ENCODE data around the gene NEK6.
A peak's percentile ranks its signal among the peaks of the same experiment; 100 is the strongest.

Gene NEK6

DNA sequence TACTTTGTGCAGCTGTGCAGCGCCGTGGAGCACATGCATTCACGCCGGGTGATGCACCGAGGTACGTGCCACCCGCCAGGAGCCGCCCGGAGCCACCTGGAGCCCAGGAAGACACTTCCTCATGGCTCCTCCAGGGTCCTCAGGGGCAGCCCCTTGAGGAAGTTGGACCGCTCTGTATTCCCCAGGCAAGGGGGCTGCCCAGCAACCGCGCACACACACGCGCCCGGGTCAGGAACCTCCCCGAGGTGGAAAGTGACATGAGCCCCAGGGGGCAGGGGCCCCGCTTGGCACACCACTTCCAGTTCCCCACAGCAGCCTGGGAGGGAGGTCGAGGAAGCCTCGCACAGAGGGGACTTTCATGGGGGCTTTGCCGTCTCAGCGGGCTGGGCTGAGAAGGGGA lies 68.6 kb downstream of the NEK6 start:
- no peak for DNase-seq

- no peak for DNase-seq
Measured at GRCh38 chr9:124327491-124327890, 69.7 kb downstream of the NEK6 start.

DNA sequence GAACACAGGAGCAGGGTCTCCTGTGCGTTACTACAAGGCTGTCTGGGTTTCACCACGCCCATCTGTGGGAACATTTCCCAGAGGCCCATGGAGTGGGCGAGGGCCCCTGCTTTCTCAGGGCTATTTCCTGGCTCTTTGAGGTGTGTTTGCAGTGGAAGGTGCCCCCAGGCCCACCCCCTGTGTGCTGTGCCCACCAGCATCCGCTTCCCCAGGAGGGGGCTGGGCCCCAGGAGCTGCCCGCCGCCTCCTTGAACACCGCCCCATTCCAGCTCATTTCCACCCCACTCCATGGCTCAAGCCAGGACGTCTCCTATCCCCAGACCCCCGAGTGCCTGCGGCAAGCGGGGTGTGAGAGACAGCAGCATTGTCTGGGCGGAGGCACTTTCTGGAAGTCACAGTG lies 70.5 kb downstream of the NEK6 start:
- DNase-seq = no peak

GRCh38 chr9:124329206-124329792 lies 71.5 kb downstream of the NEK6 start:
- no peak for DNase-seq

GRCh38 chr9:124330011-124330697 lies 72.4 kb downstream of the NEK6 start:
- DNase-seq = no peak

GRCh38 chr9:124331580-124331979 lies 73.8 kb downstream of the NEK6 start:
- no peak for DNase-seq

GRCh38 chr9:124332361-124333202 lies 74.8 kb downstream of the NEK6 start:
- no peak for DNase-seq

DNA sequence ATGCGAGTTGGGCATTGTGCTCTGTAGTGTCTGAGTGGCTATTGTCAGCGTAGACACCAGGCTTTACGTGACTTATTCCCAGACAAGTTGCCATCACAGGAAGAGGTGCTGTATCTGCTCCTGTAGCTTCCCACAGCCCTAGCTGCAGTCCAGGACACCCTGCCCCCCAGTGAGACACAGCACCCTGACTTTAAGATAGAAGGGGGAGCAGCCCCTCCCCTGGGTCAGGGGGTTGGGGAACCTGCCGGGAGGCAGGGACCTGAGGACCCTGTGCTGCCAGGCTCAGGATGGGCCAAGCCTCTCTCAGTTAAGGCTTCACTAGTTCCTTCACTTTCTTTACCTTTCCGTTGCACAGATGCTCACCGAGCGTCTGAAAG lies 75.4 kb downstream of the NEK6 start:
- DNase-seq = no peak

DNA sequence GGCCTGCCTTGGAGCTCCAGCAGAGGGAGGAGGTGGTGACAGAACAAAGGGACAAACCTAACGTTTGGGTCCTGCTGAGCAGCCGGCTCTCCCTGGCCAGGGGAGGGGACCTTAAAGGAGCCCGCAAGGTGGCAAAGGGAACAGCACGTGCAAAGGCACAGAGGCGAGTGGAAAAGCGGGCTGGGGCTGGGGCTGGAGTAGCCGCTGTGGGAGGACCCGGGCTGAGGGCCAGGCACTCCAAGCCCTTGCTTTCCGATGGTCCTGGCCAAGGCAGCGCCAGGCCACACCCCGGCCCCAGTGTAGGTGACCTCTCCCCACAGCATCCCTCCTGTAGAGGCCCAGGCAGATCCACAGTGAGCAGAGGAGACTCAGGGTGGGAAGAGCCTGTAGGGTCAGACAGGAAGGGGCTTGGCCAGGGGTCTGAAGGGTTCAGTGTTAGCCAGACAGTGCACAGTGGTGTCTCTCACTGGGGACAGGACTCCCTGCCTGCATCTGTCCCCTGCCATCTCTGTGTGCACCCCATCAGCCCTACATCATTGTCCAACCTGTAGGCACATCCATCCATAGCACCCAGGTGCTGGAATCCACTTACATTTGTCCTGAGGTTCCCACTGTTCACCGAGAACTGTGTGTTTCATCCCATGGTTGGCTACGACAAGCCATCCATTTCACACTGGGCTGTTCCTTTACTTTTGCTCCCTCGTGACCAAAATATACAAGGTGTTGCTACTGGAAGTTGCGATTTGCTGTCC lies 77.0 kb downstream of the NEK6 start:
- DNase-seq = no peak

DNA sequence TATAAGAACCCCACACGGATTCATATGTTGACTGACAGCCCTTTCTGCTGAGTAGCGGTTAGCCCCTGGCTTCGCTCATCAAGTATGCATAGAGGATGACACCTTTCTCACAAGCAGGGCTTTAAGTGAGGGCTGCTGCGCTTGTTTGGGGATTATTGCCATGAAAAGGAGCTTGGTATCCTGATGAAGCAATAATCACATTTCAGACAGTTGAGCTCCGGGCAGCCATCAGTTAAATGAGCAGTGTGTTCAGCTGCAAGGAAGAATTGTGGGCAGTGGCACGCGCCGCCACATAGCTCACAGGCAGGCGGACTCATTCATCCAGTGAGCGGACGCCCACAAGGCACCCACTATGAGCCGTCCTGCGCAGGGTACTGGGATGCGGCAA lies 77.6 kb downstream of the NEK6 start:
- DNase-seq = no peak

DNA sequence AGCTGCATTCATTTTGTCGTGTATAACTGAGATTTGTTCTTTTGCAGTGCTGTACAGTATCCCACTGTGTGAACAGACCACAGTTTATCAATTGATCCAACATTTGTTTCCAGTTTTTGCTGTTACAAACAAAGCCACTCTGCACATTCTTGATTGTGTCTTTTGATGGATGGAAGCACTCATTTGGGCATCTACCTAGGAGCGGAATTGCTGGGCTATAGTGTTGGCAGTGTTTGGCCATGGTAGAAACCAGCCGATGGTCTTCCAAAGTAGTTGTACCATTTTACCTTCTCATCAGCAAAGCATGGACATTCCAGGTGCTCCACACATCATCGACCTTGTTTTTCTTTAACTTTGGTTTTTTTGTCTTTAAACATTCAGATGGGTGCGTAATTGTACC lies 79.8 kb downstream of the NEK6 start:
- no peak for DNase-seq

GRCh38 chr9:124339603-124340146 lies 81.9 kb downstream of the NEK6 start:
- no peak for DNase-seq

DNA sequence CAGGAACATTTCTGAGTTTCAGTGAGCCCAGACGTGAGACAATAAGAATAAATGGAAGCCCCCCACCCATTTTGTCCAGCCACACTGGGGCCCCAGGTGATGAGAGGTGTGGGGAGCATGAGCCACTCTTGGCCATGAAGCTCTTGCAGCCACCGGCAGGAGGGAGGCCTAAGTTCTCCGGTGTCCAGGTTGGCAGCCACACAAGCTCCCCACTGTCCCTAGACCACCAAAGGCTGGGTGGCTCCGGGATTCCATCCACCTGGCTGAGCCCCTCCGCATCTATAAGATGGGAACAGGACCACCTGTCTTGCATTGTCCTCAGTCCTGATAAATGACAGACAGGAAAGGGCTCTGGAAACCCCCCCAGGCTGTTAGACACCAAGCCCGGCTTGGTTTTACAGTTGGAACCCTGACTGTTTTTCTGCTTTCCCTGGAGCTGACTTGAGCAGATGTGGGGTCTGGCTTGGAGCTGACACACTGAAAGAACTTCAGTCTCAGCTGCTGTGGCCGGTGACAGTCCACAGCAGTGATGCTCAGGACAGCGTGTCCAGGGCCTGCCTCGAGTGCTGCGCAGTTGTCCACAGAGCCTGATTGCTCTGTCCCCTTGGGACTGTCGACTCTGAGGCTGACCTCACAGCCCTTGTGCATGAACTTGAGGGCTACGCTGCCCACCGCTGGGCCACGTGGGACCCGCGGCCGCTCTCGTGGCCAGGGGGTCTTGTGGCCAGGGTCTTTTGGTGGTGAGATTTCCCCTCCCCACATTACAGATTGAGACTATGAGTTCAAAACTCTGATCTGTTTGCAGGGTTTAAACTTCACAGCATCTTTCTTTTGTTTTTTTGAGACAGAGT lies 82.7 kb downstream of the NEK6 start:
- no peak for DNase-seq

DNA sequence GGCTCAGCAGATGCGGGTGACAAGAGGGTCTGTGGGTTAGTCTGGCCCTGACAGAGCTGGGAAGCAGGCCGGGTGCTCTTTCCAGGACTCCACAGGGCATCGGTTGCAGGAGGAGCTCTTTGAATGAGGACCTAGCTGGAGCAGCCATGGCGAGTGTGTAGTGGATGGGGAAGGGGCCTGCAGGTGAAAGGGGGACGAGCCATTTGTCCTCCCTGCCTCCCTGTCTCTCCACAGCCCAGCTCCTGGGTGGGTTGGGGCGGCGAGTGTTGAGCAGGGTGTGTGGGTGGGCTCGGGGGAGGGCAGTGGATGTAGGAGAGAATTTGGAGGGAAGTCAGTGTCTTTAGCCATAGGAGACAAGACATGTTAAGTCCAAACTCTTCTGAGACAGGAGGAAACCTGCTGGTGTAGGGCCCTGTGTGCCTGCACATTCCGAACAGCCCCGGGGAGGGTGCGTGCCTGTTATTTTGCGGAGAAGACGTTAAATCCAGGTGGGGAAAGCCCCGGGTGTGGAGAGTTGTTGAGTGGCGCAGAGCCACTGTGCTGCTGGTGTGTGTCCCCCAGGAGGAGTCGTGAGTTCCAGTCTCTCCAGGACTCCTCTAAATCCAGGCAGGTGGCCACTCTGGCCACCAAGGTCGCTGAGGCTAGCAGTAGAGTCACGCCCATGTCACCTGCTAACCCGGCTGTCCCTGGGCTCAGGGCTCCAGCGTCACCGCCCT lies 83.9 kb downstream of the NEK6 start:
- no peak for DNase-seq

GRCh38 chr9:124342402-124342775 lies 84.6 kb downstream of the NEK6 start:
- DNase-seq = no peak

GRCh38 chr9:124342776-124343485 lies 85.2 kb downstream of the NEK6 start:
- DNase-seq = peak; percentile 92

- DNase-seq = no peak
Measured at GRCh38 chr9:124343533-124344290, 86.0 kb downstream of the NEK6 start.

- DNase-seq = no peak
Measured at GRCh38 chr9:124344291-124345050, 86.7 kb downstream of the NEK6 start.

GRCh38 chr9:124345063-124345462 lies 87.3 kb downstream of the NEK6 start:
- DNase-seq = no peak

Measured in NCI-H226 (cell line).